ENCODE data around the gene COA8.

COA8 gene

GRCh38 chr14:103629503-103630121 is 66.9 kb downstream of the COA8 start:
- H3K36me3 ChIP-seq, result peaks cover 12% of the 10 kb centered on the region
- DNase-seq, result peak; percentile 31
- peak overlapping the region; percentile 92 for H3K27ac ChIP-seq
- peaks cover 2% of the 10 kb centered on the region for H3K9me3 ChIP-seq (ENCODE audit: severe bottlenecking)
- no peaks in the 10 kb centered on the region for H3K27me3 ChIP-seq (ENCODE audit: insufficient read depth, low read depth, severe bottlenecking)
- peak overlapping the region; percentile 84 for H3K4me3 ChIP-seq (ENCODE audit: low read depth, low read length)
- no peak for TF ChIP-seq CTCF (IDR thresholded peaks at IDR 0.05; ENCODE audit: low read depth, low read length)

GRCh38 chr14:103630364-103631108 is 67.8 kb downstream of the COA8 start:
- H3K9me3 ChIP-seq (ENCODE audit: severe bottlenecking), result peaks cover 2% of the 10 kb centered on the region
- no peak overlapping the region for H3K27ac ChIP-seq
- H3K4me3 ChIP-seq (ENCODE audit: low read depth, low read length), result peak overlapping the region; percentile 84
- peaks cover 15% of the 10 kb centered on the region for H3K36me3 ChIP-seq
- DNase-seq, result no peak
- no peaks in the 10 kb centered on the region for H3K27me3 ChIP-seq (ENCODE audit: insufficient read depth, low read depth, severe bottlenecking)
- no peak for TF ChIP-seq CTCF (IDR thresholded peaks at IDR 0.05; ENCODE audit: low read depth, low read length)

GRCh38 chr14:103633391-103633790 is 70.6 kb downstream of the COA8 start:
- Histone ChIP-seq H3K27ac (peak overlapping the region; percentile 44), H3K27me3 (ENCODE audit: insufficient read depth, low read depth, severe bottlenecking) (no peaks in the 10 kb centered on the region), H3K9me3 (ENCODE audit: severe bottlenecking) (no peaks in the 10 kb centered on the region), H3K4me3 (ENCODE audit: low read depth, low read length) (no peak overlapping the region), H3K36me3 (peaks cover 21% of the 10 kb centered on the region)
- no peak for TF ChIP-seq CTCF (IDR thresholded peaks at IDR 0.05; ENCODE audit: low read depth, low read length)
- DNase-seq, result peak; percentile 71

- peak overlapping the region; percentile 0 for H3K27ac ChIP-seq
- no peak for DNase-seq
- no peaks in the 10 kb centered on the region for H3K9me3 ChIP-seq (ENCODE audit: severe bottlenecking)
- H3K36me3 ChIP-seq, result peaks cover 28% of the 10 kb centered on the region
- no peak for TF ChIP-seq CTCF (IDR thresholded peaks at IDR 0.05; ENCODE audit: low read depth, low read length)
- no peaks in the 10 kb centered on the region for H3K27me3 ChIP-seq (ENCODE audit: insufficient read depth, low read depth, severe bottlenecking)
- no peak overlapping the region for H3K4me3 ChIP-seq (ENCODE audit: low read depth, low read length)
These were observed 71.4 kb downstream of the COA8 start for GRCh38 chr14:103634156-103634555.

- H3K27me3 ChIP-seq (ENCODE audit: insufficient read depth, low read depth, severe bottlenecking), result no peaks in the 10 kb centered on the region
- TF ChIP-seq CTCF (IDR thresholded peaks at IDR 0.05; ENCODE audit: low read depth, low read length), result no peak
- H3K27ac ChIP-seq, result no peak overlapping the region
- no peaks in the 10 kb centered on the region for H3K9me3 ChIP-seq (ENCODE audit: severe bottlenecking)
- no peak overlapping the region for H3K4me3 ChIP-seq (ENCODE audit: low read depth, low read length)
- peaks cover 22% of the 10 kb centered on the region for H3K36me3 ChIP-seq
- DNase-seq, result no peak
These were observed 75.8 kb downstream of the COA8 start for GRCh38 chr14:103638594-103638993.

All from WERI-Rb-1 (cell line).